Parathyroid adenoma (tissue), 2 donors: ENCODE measurements around the gene ACBD6.

ENCODE experiments used
- H2AFZ ChIP-seq: fragments of 300-600 bp; sonication (generic); one replicate; pipeline ENCODE4 v1.7.0; 2017; ENCODE audit warnings: antibody characterized with exemption, mild to moderate bottlenecking
- H3K27ac ChIP-seq: fragments of 300-600 bp; sonication (generic); one replicate; pipeline ENCODE4 v1.7.0; 2017
- H3K27me3 ChIP-seq: fragments of 300-600 bp; sonication (generic); one replicate; pipeline ENCODE4 v1.7.0; 2017; ENCODE audit warnings: low read length; ENCODE audit not compliant: control insufficient read depth, insufficient read depth
- H3K36me3 ChIP-seq: fragments of 300-600 bp; sonication (generic); one replicate; pipeline ENCODE4 v1.7.0; 2017; ENCODE audit warnings: low read length; ENCODE audit not compliant: control insufficient read depth, insufficient read depth
- H3K4me1 ChIP-seq: fragments of 300-600 bp; sonication (generic); one replicate; pipeline ENCODE4 v1.7.0; 2017; ENCODE audit warnings: control low read depth
- H3K4me2 ChIP-seq: fragments of 300-600 bp; sonication (generic); one replicate; pipeline ENCODE4 v1.7.0; 2017; ENCODE audit warnings: low read length
- H3K4me3 ChIP-seq: fragments of 300-600 bp; sonication (generic); one replicate; pipeline ENCODE4 v1.7.0; 2017; ENCODE audit warnings: low read depth, low read length
- H3K79me2 ChIP-seq: fragments of 300-600 bp; sonication (generic); one replicate; pipeline ENCODE4 v1.7.0; 2017; ENCODE audit warnings: control low read depth
- H3K9ac ChIP-seq: fragments of 300-600 bp; sonication (generic); one replicate; pipeline ENCODE4 v1.7.0; 2017; ENCODE audit warnings: mild to moderate bottlenecking
- H3K9me3 ChIP-seq: fragments of 300-600 bp; sonication (generic); one replicate; pipeline ENCODE4 v1.7.0; 2017; ENCODE audit warnings: low read length; ENCODE audit not compliant: control insufficient read depth
- CTCF ChIP-seq: fragments of 300-600 bp; sonication (generic); IDR thresholded peaks from one replicate; pipeline ENCODE4 v1.7.0; 2017; ENCODE audit warnings: antibody characterized with exemption, mild to moderate bottlenecking
- donor health status: primary hyperparathyroidism.

Gene ACBD6

DNA sequence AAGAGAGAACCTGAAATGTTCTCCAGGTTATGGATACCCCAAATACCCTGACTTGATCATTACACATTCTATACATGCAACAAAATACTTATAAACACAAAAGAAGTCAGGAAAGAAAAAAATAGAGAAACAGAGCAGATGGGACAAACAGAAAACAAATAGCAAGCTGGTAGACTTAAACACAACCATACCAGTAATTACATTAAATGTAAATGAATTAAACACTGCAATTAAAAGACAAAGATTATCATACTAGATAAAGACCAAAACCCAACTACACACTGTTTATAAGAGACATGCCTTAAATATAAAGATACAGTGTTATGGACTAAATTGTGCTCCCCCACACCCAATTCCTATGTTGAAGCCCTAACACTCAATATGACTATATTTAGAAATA, 117.2 kb downstream of the ACBD6 start:
- no peaks in the 10 kb centered on the region for H3K9me3 ChIP-seq
- H3K4me2 ChIP-seq, result no peak overlapping the region

DNA sequence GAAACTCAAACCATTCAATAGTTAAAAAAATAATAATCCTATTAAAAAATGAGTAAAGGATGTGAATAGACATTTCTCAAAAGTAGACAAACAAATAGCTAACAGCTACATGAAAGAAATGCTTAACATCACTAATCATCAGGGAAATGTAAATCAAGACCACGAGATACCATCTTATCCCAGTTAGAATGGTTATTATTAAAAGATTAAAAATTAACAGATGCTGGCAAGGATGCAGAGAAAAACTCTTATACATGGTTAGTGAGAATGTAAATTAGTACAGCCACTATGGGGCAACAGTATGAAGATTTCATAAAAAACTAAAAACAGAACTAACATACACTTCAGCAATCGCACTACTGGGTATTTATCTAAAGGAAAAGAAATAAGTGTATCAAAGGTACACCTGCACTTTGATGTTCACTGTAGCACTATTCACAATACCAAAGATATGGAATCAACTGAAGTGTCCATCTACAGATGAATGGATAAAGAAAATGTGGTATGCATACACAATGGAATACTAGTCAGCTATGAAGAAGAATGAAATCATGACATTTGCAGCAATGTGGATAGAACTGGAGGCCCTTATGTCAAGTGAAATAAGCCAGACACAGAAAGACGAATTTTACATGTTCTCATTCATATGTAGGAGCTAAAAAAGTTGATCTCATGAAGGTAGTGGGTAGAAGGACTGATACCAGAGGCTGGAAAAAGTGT, 117.9 kb downstream of the ACBD6 start:
- no peak for TF ChIP-seq CTCF
- Histone ChIP-seq H3K27me3 (no peaks in the 10 kb centered on the region), H3K4me2 (no peak overlapping the region), H3K9me3 (no peaks in the 10 kb centered on the region), H3K4me3 (no peak overlapping the region), H3K79me2 (peaks cover 5% of the 10 kb centered on the region), H3K36me3 (no peaks in the 10 kb centered on the region), H2AFZ (no peak overlapping the region), H3K4me1 (no peaks in the 10 kb centered on the region), H3K9ac (no peak overlapping the region), H3K27ac (no peak overlapping the region)

More for the DNA sequence above, 117.2 kb downstream of the ACBD6 start:
- H2AFZ ChIP-seq, result no peak overlapping the region
- H3K27me3 ChIP-seq, result no peaks in the 10 kb centered on the region
- no peak overlapping the region for H3K4me3 ChIP-seq
- H3K79me2 ChIP-seq, result peaks cover 5% of the 10 kb centered on the region
- no peaks in the 10 kb centered on the region for H3K36me3 ChIP-seq
- TF ChIP-seq CTCF, result no peak
- no peak overlapping the region for H3K27ac ChIP-seq
- no peak overlapping the region for H3K9ac ChIP-seq
- no peaks in the 10 kb centered on the region for H3K4me1 ChIP-seq

- H3K4me3 ChIP-seq, result no peak overlapping the region
- H3K9ac ChIP-seq, result no peak overlapping the region
- no peaks in the 10 kb centered on the region for H3K4me1 ChIP-seq
- TF ChIP-seq CTCF, result no peak
- H3K79me2 ChIP-seq, result peaks cover 11% of the 10 kb centered on the region
- H2AFZ ChIP-seq, result no peak overlapping the region
- no peak overlapping the region for H3K4me2 ChIP-seq
- H3K36me3 ChIP-seq, result no peaks in the 10 kb centered on the region
- H3K27ac ChIP-seq, result no peak overlapping the region
- no peaks in the 10 kb centered on the region for H3K27me3 ChIP-seq
- no peaks in the 10 kb centered on the region for H3K9me3 ChIP-seq
Measured at GRCh38 chr1:180382326-180383115, 119.9 kb downstream of the ACBD6 start.

GRCh38 chr1:180381184-180381580, 121.2 kb downstream of the ACBD6 start:
- Histone ChIP-seq H3K9ac (no peak overlapping the region), H3K4me1 (no peaks in the 10 kb centered on the region), H3K36me3 (no peaks in the 10 kb centered on the region), H3K79me2 (peaks cover 10% of the 10 kb centered on the region), H3K4me2 (no peak overlapping the region), H3K27me3 (no peaks in the 10 kb centered on the region), H2AFZ (no peak overlapping the region), H3K4me3 (no peak overlapping the region), H3K9me3 (no peaks in the 10 kb centered on the region), H3K27ac (no peak overlapping the region)
- no peak for TF ChIP-seq CTCF
